DOHH2 (cell line): Measurements from ENCODE around the gene ANKMY1.

Experiments
- H3F3A ChIP-seq: fragments of 200-600 bp; sonication (generic), shearing (Covaris generic); 2 replicates; pipeline ENCODE4 v1.6.0; 2016; ENCODE audit warnings: antibody characterized with exemption, mild to moderate bottlenecking; ENCODE audit not compliant: control insufficient read depth, insufficient read depth
- H3K27ac ChIP-seq: fragments of 200-600 bp; sonication (generic); 2 replicates; pipeline ENCODE4 v1.5.1; 2014; ENCODE audit warnings: low read depth, mild to moderate bottlenecking, low read length, moderate library complexity
- H3K27me3 ChIP-seq: fragments of 200-600 bp; sonication (generic); 2 replicates; pipeline ENCODE4 v1.6.1; 2014; ENCODE audit warnings: mild to moderate bottlenecking, low read length, mixed read lengths; ENCODE audit not compliant: control insufficient read depth
- H3K36me3 ChIP-seq: fragments of 200-600 bp; sonication (generic); 2 replicates; pipeline ENCODE4 v1.6.1; 2014; ENCODE audit warnings: mild to moderate bottlenecking, low read length, moderate library complexity, mixed read lengths; ENCODE audit not compliant: control insufficient read depth
- H3K4me1 ChIP-seq: fragments of 200-600 bp; sonication (generic); 2 replicates; pipeline ENCODE4 v1.6.1; 2014; ENCODE audit warnings: mild to moderate bottlenecking, low read length, mixed read lengths; ENCODE audit not compliant: control insufficient read depth
- H3K4me2 ChIP-seq: fragments of 200-600 bp; sonication (generic); 2 replicates; pipeline ENCODE4 v1.6.0; 2014; ENCODE audit warnings: mild to moderate bottlenecking, low read length, moderate library complexity
- H3K4me3 ChIP-seq: fragments of 200-600 bp; sonication (generic); 2 replicates; pipeline ENCODE4 v1.5.1; 2014; ENCODE audit warnings: mild to moderate bottlenecking, low read length, mixed read lengths
- H3K79me2 ChIP-seq: fragments of 200-600 bp; sonication (generic); 2 replicates; pipeline ENCODE4 v1.6.1; 2014; ENCODE audit warnings: mild to moderate bottlenecking, low read length, mixed read lengths; ENCODE audit not compliant: control insufficient read depth
- H3K9me2 ChIP-seq: fragments of 200-600 bp; sonication (generic); replicated peaks from 2 replicates; pipeline ENCODE4 v1.6.1; 2014; ENCODE audit warnings: mild to moderate bottlenecking, low read length, mixed read lengths; ENCODE audit not compliant: control insufficient read depth
- H3K9me3 ChIP-seq: fragments of 200-600 bp; sonication (generic); 2 replicates; pipeline ENCODE4 v1.6.1; 2014; ENCODE audit warnings: antibody characterized with exemption, low read length, mixed read lengths; ENCODE audit not compliant: control insufficient read depth, insufficient read depth
- H4K20me1 ChIP-seq: fragments of 200-600 bp; sonication (generic); 2 replicates; pipeline ENCODE4 v1.6.0; 2014; ENCODE audit warnings: low read depth, mild to moderate bottlenecking, antibody characterized with exemption, low read length, moderate library complexity; ENCODE audit not compliant: control insufficient read depth, insufficient read depth
- CTCF ChIP-seq: fragments of 200-600 bp; sonication (generic); IDR thresholded peaks from one replicate; pipeline ENCODE4 v1.5.1; 2014; ENCODE audit warnings: antibody characterized with exemption, mild to moderate bottlenecking, low read depth, low read length; ENCODE audit not compliant: poor library complexity, severe bottlenecking
- EZH2phosphoT487 ChIP-seq: fragments of 200-600 bp; sonication (generic); IDR thresholded peaks from 2 replicates; pipeline ENCODE4 v1.6.1; 2017; ENCODE audit warnings: borderline replicate concordance, mild to moderate bottlenecking, antibody characterized with exemption, low read length, moderate library complexity, mixed read lengths

The ANKMY1 gene

DNA sequence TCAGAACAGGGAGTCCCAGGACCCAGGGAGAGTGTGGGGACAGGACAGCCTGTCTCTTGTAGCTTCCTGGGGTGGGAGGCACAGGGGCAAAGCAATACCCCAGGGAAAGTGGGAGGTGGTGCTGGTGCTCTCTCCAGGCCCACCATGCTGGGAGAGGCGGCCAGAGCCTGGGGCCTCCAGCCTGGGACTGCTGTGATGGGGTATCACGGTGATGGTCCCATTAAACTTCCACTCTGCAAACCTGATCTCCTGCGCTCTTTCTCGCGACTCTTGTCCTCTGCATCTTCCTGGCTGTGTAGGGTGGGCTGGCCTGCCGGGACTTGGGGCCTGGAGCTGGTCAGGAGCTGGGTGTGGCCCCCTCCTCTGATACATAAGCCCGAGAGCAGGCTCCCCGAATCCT, 20.7 kb upstream of the ANKMY1 start:
- Histone ChIP-seq H3K27me3 (no peaks in the 10 kb centered on the region), H3K4me2 (no peak overlapping the region), H3K4me1 (peaks cover 46% of the 10 kb centered on the region), H4K20me1 (no peaks in the 10 kb centered on the region), H3K27ac (no peak overlapping the region), H3K36me3 (peaks cover 67% of the 10 kb centered on the region), H3F3A (no peaks in the 10 kb centered on the region), H3K4me3 (no peak overlapping the region), H3K79me2 (peaks cover 49% of the 10 kb centered on the region), H3K9me3 (no peaks in the 10 kb centered on the region), H3K9me2 (no peaks in the 10 kb centered on the region)
- TF ChIP-seq CTCF (no peak), EZH2phosphoT487 (no peak)

GRCh38 chr2:240578110-240578450, 20.3 kb upstream of the ANKMY1 start:
- no peak overlapping the region for H3K4me2 ChIP-seq
- H3K4me3 ChIP-seq, result no peak overlapping the region
- TF ChIP-seq EZH2phosphoT487, result no peak
- TF ChIP-seq CTCF, result no peak
- H3F3A ChIP-seq, result no peaks in the 10 kb centered on the region
- peaks cover 45% of the 10 kb centered on the region for H3K79me2 ChIP-seq
- no peaks in the 10 kb centered on the region for H4K20me1 ChIP-seq
- no peaks in the 10 kb centered on the region for H3K9me2 ChIP-seq
- H3K27me3 ChIP-seq, result no peaks in the 10 kb centered on the region
- H3K27ac ChIP-seq, result no peak overlapping the region
- no peaks in the 10 kb centered on the region for H3K9me3 ChIP-seq
- H3K36me3 ChIP-seq, result peaks cover 63% of the 10 kb centered on the region
- peaks cover 42% of the 10 kb centered on the region for H3K4me1 ChIP-seq

DNA sequence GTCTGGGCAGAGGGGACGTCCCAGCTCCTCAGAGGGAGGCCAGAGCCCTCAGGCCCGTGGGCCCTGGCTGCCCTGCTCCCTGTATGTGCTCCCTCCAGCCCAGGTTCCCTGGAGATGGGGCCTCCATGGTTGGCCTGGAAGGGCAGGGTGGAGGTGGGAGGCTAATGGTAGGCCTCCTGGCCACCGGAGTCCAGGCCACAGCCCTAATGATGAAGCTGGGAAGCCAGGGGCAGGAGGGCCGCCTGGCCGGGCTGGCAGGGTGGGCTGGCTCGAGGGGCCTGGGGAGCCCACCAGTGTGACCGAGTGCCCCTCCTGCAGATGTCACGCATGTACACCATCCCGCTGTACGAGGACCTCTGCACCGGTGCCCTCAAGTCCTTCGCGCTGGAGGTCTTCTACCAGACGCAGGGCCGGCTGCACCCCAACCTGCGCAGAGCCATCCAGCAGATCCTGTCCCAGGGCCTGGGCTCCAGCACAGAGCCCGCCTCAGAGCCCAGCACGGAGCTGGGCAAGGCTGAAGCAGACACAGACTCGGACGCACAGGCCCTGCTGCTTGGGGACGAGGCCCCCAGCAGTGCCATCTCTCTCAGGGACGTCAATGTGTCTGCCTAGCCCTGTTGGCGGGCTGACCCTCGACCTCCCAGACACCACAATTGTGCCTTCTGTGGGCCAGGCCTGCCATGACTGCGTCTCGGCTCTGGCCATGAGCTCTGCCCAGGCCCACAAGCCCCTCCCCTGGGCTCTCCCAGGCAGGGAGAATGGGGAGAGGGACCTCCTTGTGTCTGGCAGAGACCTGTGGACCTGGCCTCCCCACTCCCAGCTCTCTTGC, 19.7 kb upstream of the ANKMY1 start:
- no peaks in the 10 kb centered on the region for H3K27me3 ChIP-seq
- H3K4me3 ChIP-seq, result no peak overlapping the region
- no peak for TF ChIP-seq CTCF
- TF ChIP-seq EZH2phosphoT487, result no peak
- no peaks in the 10 kb centered on the region for H4K20me1 ChIP-seq
- no peak overlapping the region for H3K27ac ChIP-seq
- H3F3A ChIP-seq, result no peaks in the 10 kb centered on the region
- peaks cover 36% of the 10 kb centered on the region for H3K4me1 ChIP-seq
- H3K9me2 ChIP-seq, result no peaks in the 10 kb centered on the region
- no peak overlapping the region for H3K4me2 ChIP-seq
- peaks cover 57% of the 10 kb centered on the region for H3K36me3 ChIP-seq
- no peaks in the 10 kb centered on the region for H3K9me3 ChIP-seq
- peaks cover 39% of the 10 kb centered on the region for H3K79me2 ChIP-seq
